Endothelial cell of umbilical vein (primary cell): ENCODE measurements around the gene ME3. TPM values are rescaled to one million over a fixed set of nuclear protein-coding genes. Genes with fewer than 3 reads are reported as not detected.

Experiments used
- BruUV-seq: library from RNA; stranded (reverse); fragments of 400-500 nt; replicated peaks from 2 replicates; lab custom pipeline; 2021; lab: Mats Ljungman, UMichigan
- CTCF ChIA-PET: fragments of 300-600, 350-600 bp; sonication (Branson Sonifier 250); formaldehyde crosslinking; loops from one replicate; lab custom pipeline; 2021; ENCODE audit warnings: antibody characterized with exemption, inconsistent platforms; lab: Charles Lee
- POLR2A ChIA-PET: fragments of 300-600, 350-600 bp; sonication (Branson Sonifier 250); formaldehyde crosslinking; loops from one replicate; lab custom pipeline; 2021; ENCODE audit warnings: antibody characterized with exemption, inconsistent platforms; lab: Charles Lee
- DNase-seq: peaks from one replicate; pipeline ENCODE4 v3.0.0-alpha.2; 2011; ENCODE audit warnings: low read depth, low spot score
- FAIRE-seq: peaks from 2 replicates; lab custom pipeline; 2011; peaks lifted over from hg19 to GRCh38; lab: Jason Lieb, UNC
- H2AFZ ChIP-seq: 2 replicates; pipeline ENCODE4 v1.6.0; 2012; ENCODE audit warnings: low read depth, low read length, control low read depth, inconsistent platforms
- H3K27ac ChIP-seq: 2 replicates; pipeline ENCODE4 v1.5.1; 2011; ENCODE audit warnings: low read depth, mild to moderate bottlenecking, control low read depth, low read length, moderate library complexity; ENCODE audit not compliant: insufficient read depth
- H3K27me3 ChIP-seq, 2 experiments: 2 replicates each; pipeline versions ENCODE4 v1.6.0 to v1.6.1; 2011; ENCODE audit warnings: low read length in 2 of 2, mixed read lengths in 1 of 2; ENCODE audit not compliant: control insufficient read depth in 2 of 2, insufficient read depth in 2 of 2
- H3K36me3 ChIP-seq, 2 experiments: 2 replicates in 1 of 2; 3 replicates in 1 of 2; pipeline ENCODE4 v1.5.1; 2011; ENCODE audit warnings: low read length in 2 of 2, mild to moderate bottlenecking in 1 of 2, moderate library complexity in 1 of 2; ENCODE audit not compliant: control insufficient read depth in 2 of 2, insufficient read depth in 2 of 2; ENCODE audit errors: extremely low read depth in 1 of 2
- H3K4me1 ChIP-seq: 3 replicates; pipeline ENCODE4 v1.5.1; 2011; ENCODE audit warnings: mild to moderate bottlenecking, low read length; ENCODE audit not compliant: control insufficient read depth, insufficient read depth; ENCODE audit errors: extremely low read depth
- H3K4me2 ChIP-seq: 2 replicates; pipeline ENCODE4 v1.6.1; 2011; ENCODE audit warnings: low read length, control low read depth, mixed read lengths; ENCODE audit not compliant: insufficient read depth
- H3K4me3 ChIP-seq, 3 experiments: fragments of 200-600 bp in 1 of 3; sonication (generic), shearing (Covaris generic) in 1 of 3; replicated peaks in 1 of 3; 2 replicates each; pipeline ENCODE4 v1.5.1; 2011 to 2016; ENCODE audit warnings: control low read depth in 3 of 3, low read length in 3 of 3, mild to moderate bottlenecking in 2 of 3, inconsistent platforms in 1 of 3, low read depth in 1 of 3, moderate library complexity in 1 of 3; ENCODE audit not compliant: insufficient read depth in 1 of 3
- H3K79me2 ChIP-seq: 2 replicates; pipeline ENCODE4 v1.6.0; 2012; ENCODE audit warnings: low read length, inconsistent platforms; ENCODE audit not compliant: control insufficient read depth, insufficient read depth
- H3K9ac ChIP-seq: replicated peaks from 2 replicates; pipeline ENCODE3; 2011; ENCODE audit warnings: low read length, control low read depth; ENCODE audit not compliant: insufficient read depth; ENCODE audit errors: extremely low read depth
- H3K9me1 ChIP-seq: replicated peaks from 3 replicates; pipeline ENCODE4 v1.6.0; 2011; ENCODE audit warnings: mild to moderate bottlenecking, low read length; ENCODE audit not compliant: control insufficient read depth, insufficient read depth; ENCODE audit errors: extremely low read depth
- H3K9me3 ChIP-seq: replicated peaks from 2 replicates; pipeline ENCODE4 v1.5.1; 2012; ENCODE audit warnings: low read length, inconsistent platforms; ENCODE audit not compliant: control insufficient read depth, insufficient read depth
- H4K20me1 ChIP-seq: replicated peaks from 2 replicates; pipeline ENCODE3; 2011; ENCODE audit warnings: mild to moderate bottlenecking, low read length; ENCODE audit not compliant: control insufficient read depth, insufficient read depth; ENCODE audit errors: extremely low read depth
- EZH2 ChIP-seq: IDR thresholded peaks from 2 replicates; pipeline ENCODE4 v1.6.1; 2012; ENCODE audit warnings: borderline replicate concordance, low read depth, mild to moderate bottlenecking, moderate library complexity, low read length, inconsistent platforms; ENCODE audit not compliant: severe bottlenecking
- dilution Hi-C: fragments of 300-500 bp; cut with MboI; formaldehyde crosslinking; loops from one replicate; pipeline ENCODE4 v1.15.0; 2019; ENCODE audit warnings: low sequenced_read_pairs; ENCODE audit not compliant: extremely low pct_ligation_motif_present
- intact Hi-C: fragments of 100-400 bp; cut with micrococcal nuclease; formaldehyde crosslinking; loops from one replicate; pipeline ENCODE4 v1.10.0; 2022
- polyA plus RNA-seq, 4 experiments: library from polyadenylated mRNA; depleted of rRNA in 3 of 4; stranded (reverse) in 3 of 4; unstranded in 1 of 4; fragments of >200 nt; gene quantifications; 2 replicates each; pipeline versions ENCODE4 v1.2.1 to v1.2.3, GENCODE V29; 2011 to 2012; ENCODE audit warnings: missing spikeins in 1 of 4
- total RNA-seq: library from RNA; stranded (reverse); gene quantifications from 2 replicates; pipeline ENCODE4 v1.2.3, GENCODE V29; 2021
- TF ChIP-seq, protein P1 (sequence below), 2 donors: IDR thresholded peaks; 1 replicate in 1 of 2; 2 replicates in 1 of 2; pipeline ENCODE4 v1.5.1; 2011; ENCODE audit warnings: low read length in 2 of 2, mild to moderate bottlenecking in 2 of 2, moderate library complexity in 2 of 2, control low read depth in 1 of 2, inconsistent platforms in 1 of 2, low read depth in 1 of 2; ENCODE audit not compliant: insufficient read depth in 1 of 2; ENCODE audit errors: extremely low read depth in 1 of 2
- TF ChIP-seq, protein P2 (sequence below): IDR thresholded peaks from 2 replicates; pipeline ENCODE4 v1.6.1; 2011; ENCODE audit not compliant: insufficient read depth, insufficient read length

The ME3 gene
- total and polyA plus RNA-seq, 2 donors (not counting 3 experiments of a cell fraction or from before 2014, with no cell fraction given) = 26.9 to 30.4 TPM

DNA sequence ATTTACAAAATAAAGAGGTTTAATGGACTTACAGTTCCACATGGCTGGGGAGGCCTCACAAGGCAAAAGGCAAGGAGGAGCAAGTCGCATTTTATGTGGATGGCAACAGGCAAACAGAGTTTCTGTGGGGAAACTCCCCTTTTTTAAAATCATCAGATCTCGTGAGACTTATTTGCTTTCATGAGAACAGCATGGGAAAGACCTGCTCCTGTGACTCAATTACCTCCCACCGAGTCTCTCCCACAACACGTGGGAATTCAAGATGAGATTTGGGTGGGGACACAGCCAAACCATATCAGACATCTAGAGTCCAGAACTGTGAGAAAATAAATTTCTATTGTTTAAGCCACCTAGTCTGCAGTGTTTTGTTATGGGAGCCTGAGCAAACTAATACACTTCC lies 80.8 kb downstream of the ME3 start:
- Histone ChIP-seq H2AFZ (no peak overlapping the region), H3K4me2 (no peak overlapping the region), H3K4me1 (peaks cover 60% of the 10 kb centered on the region), H3K79me2 (no peaks in the 10 kb centered on the region), H3K9me3 (no peaks in the 10 kb centered on the region), H3K9ac (no peak overlapping the region), H3K27ac (peak overlapping the region; percentile 99), H3K9me1 (no peaks in the 10 kb centered on the region), H3K4me3 (no peak overlapping the region), H4K20me1 (no peaks in the 10 kb centered on the region), H3K36me3 (no peaks in the 10 kb centered on the region), H3K27me3 (no peaks in the 10 kb centered on the region)
- TF ChIP-seq, protein P1, sequence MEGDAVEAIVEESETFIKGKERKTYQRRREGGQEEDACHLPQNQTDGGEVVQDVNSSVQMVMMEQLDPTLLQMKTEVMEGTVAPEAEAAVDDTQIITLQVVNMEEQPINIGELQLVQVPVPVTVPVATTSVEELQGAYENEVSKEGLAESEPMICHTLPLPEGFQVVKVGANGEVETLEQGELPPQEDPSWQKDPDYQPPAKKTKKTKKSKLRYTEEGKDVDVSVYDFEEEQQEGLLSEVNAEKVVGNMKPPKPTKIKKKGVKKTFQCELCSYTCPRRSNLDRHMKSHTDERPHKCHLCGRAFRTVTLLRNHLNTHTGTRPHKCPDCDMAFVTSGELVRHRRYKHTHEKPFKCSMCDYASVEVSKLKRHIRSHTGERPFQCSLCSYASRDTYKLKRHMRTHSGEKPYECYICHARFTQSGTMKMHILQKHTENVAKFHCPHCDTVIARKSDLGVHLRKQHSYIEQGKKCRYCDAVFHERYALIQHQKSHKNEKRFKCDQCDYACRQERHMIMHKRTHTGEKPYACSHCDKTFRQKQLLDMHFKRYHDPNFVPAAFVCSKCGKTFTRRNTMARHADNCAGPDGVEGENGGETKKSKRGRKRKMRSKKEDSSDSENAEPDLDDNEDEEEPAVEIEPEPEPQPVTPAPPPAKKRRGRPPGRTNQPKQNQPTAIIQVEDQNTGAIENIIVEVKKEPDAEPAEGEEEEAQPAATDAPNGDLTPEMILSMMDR (IDR thresholded peaks at IDR 0.05; ENCODE audit: extremely low read depth in 1 of 2, insufficient read depth in 1 of 2, low read depth in 1 of 2, low read length in 2 of 2) = no peak
- FAIRE-seq (no peak), DNase-seq (no peak)
- dilution Hi-C loops (loop anchor here (25.0 kb wide), 1 partner anchor 104 kb away; no protein-coding TSS in a partner anchor), intact Hi-C loops (loop anchor here (1.0 to 5.0 kb wide), 7 partner anchors 13 to 226 kb away; partner anchors contain the start of gene PRSS23)
- ChIA-PET POLR2A (interaction anchor here (1.2 to 1.8 kb wide), 2 partner anchors 107 to 132 kb away, joined by 3 to 6 read pairs; no protein-coding TSS in a partner anchor), CTCF (interaction anchor here (0.8 to 7.0 kb wide), 3 partner anchors 15 to 107 kb away, joined by 3 to 67 read pairs (median 3); no protein-coding TSS in a partner anchor)
- BruUV-seq = no TSS peak

DNA sequence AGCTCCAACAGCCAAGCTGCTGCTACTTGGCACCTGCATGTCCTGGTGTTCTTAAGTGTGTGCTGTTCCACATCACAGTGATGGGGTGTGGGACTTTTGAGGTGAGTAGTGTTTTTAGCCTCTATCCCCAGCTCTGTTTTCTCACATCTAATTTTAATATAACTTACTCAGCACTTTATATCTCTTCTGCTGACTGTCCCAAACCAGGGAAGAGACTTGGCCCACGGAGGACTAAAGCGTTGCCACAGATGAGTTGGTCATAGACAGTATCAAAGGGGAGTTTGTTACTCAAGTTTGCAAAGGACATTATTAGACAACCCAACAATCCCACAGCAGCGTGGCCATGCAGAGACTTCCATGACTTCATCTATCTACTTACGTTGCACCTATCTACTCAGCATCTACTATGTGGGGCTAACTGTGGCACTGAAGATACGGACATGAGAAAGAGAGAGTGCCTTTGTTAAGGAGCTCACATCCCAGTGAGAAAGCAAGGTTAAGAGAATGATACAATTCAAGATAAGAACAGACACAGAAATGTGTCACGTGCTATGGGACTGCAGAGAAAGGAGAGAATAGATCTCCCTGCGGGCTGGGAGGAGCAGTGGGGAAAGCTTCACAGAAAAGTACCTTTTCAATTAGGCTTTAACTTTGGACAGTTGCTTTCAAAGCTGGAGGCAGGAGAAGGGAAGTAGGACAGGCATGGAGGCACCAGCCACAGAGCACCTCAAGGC lies 82.4 kb downstream of the ME3 start:
- no TSS peak for BruUV-seq
- Histone ChIP-seq H3K36me3 (no peaks in the 10 kb centered on the region), H4K20me1 (no peaks in the 10 kb centered on the region), H3K4me3 (no peak overlapping the region), H3K27ac (no peak overlapping the region), H2AFZ (no peak overlapping the region), H3K9ac (no peak overlapping the region), H3K4me1 (peaks cover 48% of the 10 kb centered on the region), H3K9me1 (no peaks in the 10 kb centered on the region), H3K79me2 (no peaks in the 10 kb centered on the region), H3K9me3 (no peaks in the 10 kb centered on the region), H3K4me2 (no peak overlapping the region), H3K27me3 (no peaks in the 10 kb centered on the region)
- TF ChIP-seq, protein P2, sequence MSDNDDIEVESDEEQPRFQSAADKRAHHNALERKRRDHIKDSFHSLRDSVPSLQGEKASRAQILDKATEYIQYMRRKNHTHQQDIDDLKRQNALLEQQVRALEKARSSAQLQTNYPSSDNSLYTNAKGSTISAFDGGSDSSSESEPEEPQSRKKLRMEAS = no peak
- no peak for TF ChIP-seq EZH2
- FAIRE-seq (no peak), DNase-seq (no peak)
- dilution Hi-C loops (loop anchor here (25.0 kb wide), 1 partner anchor 103 kb away; no protein-coding TSS in a partner anchor), intact Hi-C loops (loop anchor here (5.0 kb wide), 3 partner anchors 152 to 227 kb away; partner anchors contain the start of gene PRSS23)
- ChIA-PET CTCF (interaction anchor here (1.1 to 3.3 kb wide), 2 partner anchors 9 to 19 kb away, joined by 3 to 17 read pairs; no protein-coding TSS in a partner anchor), POLR2A (no interaction called here)
